ENCODE results near the gene HOXC6.

GRCh38 chr12:54050482-54050810, 22.2 kb downstream of the HOXC6 start:
- no peak for TF ChIP-seq EZH2phosphoT487 (IDR thresholded peaks at IDR 0.05; ENCODE audit: borderline replicate concordance)
- TF ChIP-seq, protein P1, sequence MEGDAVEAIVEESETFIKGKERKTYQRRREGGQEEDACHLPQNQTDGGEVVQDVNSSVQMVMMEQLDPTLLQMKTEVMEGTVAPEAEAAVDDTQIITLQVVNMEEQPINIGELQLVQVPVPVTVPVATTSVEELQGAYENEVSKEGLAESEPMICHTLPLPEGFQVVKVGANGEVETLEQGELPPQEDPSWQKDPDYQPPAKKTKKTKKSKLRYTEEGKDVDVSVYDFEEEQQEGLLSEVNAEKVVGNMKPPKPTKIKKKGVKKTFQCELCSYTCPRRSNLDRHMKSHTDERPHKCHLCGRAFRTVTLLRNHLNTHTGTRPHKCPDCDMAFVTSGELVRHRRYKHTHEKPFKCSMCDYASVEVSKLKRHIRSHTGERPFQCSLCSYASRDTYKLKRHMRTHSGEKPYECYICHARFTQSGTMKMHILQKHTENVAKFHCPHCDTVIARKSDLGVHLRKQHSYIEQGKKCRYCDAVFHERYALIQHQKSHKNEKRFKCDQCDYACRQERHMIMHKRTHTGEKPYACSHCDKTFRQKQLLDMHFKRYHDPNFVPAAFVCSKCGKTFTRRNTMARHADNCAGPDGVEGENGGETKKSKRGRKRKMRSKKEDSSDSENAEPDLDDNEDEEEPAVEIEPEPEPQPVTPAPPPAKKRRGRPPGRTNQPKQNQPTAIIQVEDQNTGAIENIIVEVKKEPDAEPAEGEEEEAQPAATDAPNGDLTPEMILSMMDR (conservative IDR thresholded peaks at IDR 0.05; ENCODE audit: low read length) = no peak

Data from Loucy (cell line).